Neural crest cell (in vitro differentiated cells): ENCODE results near the gene CCR2. TPM values are rescaled to one million over a fixed set of nuclear protein-coding genes. Genes with fewer than 3 reads are reported as not detected.
"Not testable (repeated sequence)": the region's sequence is repeated elsewhere in the genome, so short reads cannot be mapped to it uniquely, and the experiment has no call there.

Experiments
- DNase-seq: peaks from one replicate; pipeline ENCODE4 v3.0.0; 2021; ENCODE audit warnings: low read depth, mixed read lengths, low spot score
- H3K27ac Mint-ChIP-seq: one replicate; pipeline ENCODE4 v1.8.0; 2021; ENCODE audit warnings: mild to moderate bottlenecking, mixed read lengths; ENCODE audit not compliant: unreplicated experiment
- H3K27me3 Mint-ChIP-seq: 2 replicates; pipeline ENCODE4 v1.8.0; 2021; ENCODE audit warnings: low read depth, mild to moderate bottlenecking, mixed read lengths
- H3K36me3 Mint-ChIP-seq: 2 replicates; pipeline ENCODE4 v1.8.0; 2021; ENCODE audit warnings: low read depth, mild to moderate bottlenecking, mixed read lengths
- H3K4me1 Mint-ChIP-seq: 2 replicates; pipeline ENCODE4 v1.8.0; 2021; ENCODE audit warnings: mixed read lengths
- H3K4me3 Mint-ChIP-seq: one replicate; pipeline ENCODE4 v1.8.0; 2021; ENCODE audit warnings: mild to moderate bottlenecking, mixed read lengths
- H3K9me3 Mint-ChIP-seq: 2 replicates; pipeline ENCODE4 v1.8.0; 2021; ENCODE audit warnings: mixed read lengths
- total RNA-seq: library from RNA; stranded (reverse); gene quantifications from 2 replicates; pipeline ENCODE4 v1.2.1, GENCODE V29; 2021
- TF ChIP-seq, protein P1 (sequence below): fragments of 200-600 bp; sonication (generic); conservative IDR thresholded peaks from 2 replicates; pipeline ENCODE4 v1.5.0; 2021; ENCODE audit warnings: antibody characterized with exemption, mild to moderate bottlenecking

The CCR2 gene
- total RNA-seq, 1 donor from 2014 or later: not detected

DNA sequence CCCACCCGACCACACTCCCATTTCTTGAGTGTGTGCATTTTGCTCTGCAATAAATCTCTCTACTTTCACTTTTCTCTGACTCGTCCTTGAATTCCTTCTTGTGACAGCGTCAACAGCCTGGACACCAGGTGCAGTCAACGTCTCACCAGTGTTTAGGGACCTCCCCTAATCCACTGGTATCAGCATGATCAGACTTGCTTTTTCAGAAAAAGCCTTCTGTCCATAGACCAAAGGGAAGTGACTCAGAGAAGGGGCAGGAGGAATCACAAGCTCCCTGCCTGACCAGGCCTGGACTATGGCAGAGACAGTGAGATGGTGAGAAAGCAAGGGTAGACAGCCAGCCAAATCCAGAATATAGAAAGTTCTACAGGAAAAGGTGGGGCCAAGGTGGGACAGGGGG lies 32.3 kb downstream of the CCR2 start:
- DNase-seq: no peak
- H3K36me3 Mint-ChIP-seq: no peaks in the 10 kb centered on the region
- peaks cover 6% of the 10 kb centered on the region for H3K27me3 Mint-ChIP-seq
- peaks cover 6% of the 10 kb centered on the region for H3K9me3 Mint-ChIP-seq
- H3K4me1 Mint-ChIP-seq: no peaks in the 10 kb centered on the region
- TF ChIP-seq, protein P1, sequence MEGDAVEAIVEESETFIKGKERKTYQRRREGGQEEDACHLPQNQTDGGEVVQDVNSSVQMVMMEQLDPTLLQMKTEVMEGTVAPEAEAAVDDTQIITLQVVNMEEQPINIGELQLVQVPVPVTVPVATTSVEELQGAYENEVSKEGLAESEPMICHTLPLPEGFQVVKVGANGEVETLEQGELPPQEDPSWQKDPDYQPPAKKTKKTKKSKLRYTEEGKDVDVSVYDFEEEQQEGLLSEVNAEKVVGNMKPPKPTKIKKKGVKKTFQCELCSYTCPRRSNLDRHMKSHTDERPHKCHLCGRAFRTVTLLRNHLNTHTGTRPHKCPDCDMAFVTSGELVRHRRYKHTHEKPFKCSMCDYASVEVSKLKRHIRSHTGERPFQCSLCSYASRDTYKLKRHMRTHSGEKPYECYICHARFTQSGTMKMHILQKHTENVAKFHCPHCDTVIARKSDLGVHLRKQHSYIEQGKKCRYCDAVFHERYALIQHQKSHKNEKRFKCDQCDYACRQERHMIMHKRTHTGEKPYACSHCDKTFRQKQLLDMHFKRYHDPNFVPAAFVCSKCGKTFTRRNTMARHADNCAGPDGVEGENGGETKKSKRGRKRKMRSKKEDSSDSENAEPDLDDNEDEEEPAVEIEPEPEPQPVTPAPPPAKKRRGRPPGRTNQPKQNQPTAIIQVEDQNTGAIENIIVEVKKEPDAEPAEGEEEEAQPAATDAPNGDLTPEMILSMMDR: no peak
- no peak overlapping the region for H3K4me3 Mint-ChIP-seq
- H3K27ac Mint-ChIP-seq: no peak overlapping the region

DNA sequence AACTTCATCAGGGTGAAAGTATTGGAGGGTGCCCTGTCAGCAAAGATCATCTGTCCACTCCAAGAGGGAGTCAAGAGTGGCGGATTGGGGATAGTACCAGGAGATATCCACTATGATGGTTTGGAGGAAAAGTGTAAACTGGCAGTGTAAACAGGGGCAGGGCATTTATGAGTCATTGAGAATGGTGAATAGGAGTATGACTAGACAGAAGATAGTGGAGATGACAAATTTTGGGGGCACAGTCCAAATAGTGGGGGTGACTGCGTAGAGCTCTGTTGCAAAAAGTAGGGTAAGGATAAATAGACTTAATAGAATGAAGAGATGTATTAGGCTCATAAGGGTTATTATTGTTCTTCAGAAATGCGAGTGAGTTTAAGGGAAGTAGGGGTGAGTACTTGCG lies 34.9 kb downstream of the CCR2 start:
- not testable (repeated sequence) for H3K4me3 Mint-ChIP-seq, H3K36me3 Mint-ChIP-seq, H3K4me1 Mint-ChIP-seq, H3K9me3 Mint-ChIP-seq, DNase-seq, H3K27me3 Mint-ChIP-seq, H3K27ac Mint-ChIP-seq

DNA sequence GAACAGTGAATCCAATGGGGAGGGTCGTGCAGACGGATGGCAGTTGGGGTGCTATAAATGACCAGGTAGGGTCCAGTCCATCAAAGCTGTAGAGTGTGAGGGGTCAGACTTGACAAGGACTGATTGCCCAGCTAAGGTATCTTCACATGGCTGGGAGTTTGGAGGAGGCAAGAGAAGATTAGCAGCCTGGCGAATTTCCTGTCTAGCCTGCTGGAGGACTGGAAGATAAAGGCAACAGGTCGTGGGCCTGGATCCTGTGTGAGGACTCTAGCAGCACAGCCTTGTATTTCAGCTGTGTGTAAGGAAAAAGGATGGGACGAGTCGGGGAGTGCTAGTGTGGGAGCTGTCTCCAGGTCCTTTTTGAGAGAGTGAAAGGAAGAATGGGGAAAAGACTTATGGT lies 35.4 kb downstream of the CCR2 start:
- Mint-ChIP-seq H3K9me3 (peaks cover 8% of the 10 kb centered on the region), H3K27ac (no peak overlapping the region), H3K4me3 (no peak overlapping the region), H3K27me3 (peaks cover 4% of the 10 kb centered on the region), H3K4me1 (peaks cover 4% of the 10 kb centered on the region), H3K36me3 (no peaks in the 10 kb centered on the region)
- TF ChIP-seq, protein P1: no peak
- DNase-seq: no peak

DNA sequence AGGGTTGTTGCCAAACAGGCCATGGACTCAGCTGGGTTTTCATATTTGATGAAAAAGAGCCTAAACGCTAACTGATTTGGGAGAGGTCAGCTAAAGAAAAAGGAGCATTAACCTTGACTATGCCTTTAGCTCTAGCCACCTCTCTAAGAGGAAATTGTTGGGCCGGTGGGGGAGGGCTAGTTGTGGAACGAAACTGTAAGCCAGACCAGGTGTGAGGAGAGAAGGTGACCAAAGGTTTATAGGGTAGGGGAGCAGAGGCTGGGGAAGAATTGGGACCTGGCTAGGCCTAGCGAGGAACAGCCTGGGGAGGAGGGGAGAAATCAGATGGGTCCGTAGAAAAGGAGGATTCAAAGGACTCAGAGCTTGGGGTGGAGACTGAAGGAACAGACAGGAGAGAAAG lies 37.6 kb downstream of the CCR2 start:
- not testable (repeated sequence) for H3K36me3 Mint-ChIP-seq, H3K27ac Mint-ChIP-seq, DNase-seq, H3K9me3 Mint-ChIP-seq, H3K27me3 Mint-ChIP-seq, H3K4me1 Mint-ChIP-seq, H3K4me3 Mint-ChIP-seq

DNA sequence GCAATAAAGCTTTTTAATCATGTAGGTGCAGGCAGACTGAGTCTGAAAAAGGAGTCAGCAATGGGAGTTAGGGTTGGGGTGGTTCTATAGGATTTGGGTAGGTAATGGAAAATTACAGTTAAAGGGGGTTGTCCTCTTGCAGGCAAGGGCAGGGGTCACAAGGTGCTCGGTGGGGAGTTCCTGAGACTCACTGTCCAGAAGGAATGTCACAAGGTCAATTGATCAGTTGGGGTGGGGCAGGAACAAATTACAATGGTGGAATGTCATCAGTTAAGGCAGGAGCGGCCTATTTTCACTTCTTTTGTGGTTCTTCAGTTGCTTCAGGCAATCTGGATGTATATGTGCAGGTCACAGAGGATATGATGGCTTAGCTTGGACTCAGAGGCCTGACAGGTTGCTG lies 39.1 kb downstream of the CCR2 start:
- TF ChIP-seq, protein P1: no peak
- Mint-ChIP-seq H3K27me3 (no peaks in the 10 kb centered on the region), H3K9me3 (peaks cover 3% of the 10 kb centered on the region), H3K4me1 (peaks cover 4% of the 10 kb centered on the region), H3K27ac (no peak overlapping the region), H3K36me3 (no peaks in the 10 kb centered on the region), H3K4me3 (no peak overlapping the region)
- DNase-seq: no peak

DNA sequence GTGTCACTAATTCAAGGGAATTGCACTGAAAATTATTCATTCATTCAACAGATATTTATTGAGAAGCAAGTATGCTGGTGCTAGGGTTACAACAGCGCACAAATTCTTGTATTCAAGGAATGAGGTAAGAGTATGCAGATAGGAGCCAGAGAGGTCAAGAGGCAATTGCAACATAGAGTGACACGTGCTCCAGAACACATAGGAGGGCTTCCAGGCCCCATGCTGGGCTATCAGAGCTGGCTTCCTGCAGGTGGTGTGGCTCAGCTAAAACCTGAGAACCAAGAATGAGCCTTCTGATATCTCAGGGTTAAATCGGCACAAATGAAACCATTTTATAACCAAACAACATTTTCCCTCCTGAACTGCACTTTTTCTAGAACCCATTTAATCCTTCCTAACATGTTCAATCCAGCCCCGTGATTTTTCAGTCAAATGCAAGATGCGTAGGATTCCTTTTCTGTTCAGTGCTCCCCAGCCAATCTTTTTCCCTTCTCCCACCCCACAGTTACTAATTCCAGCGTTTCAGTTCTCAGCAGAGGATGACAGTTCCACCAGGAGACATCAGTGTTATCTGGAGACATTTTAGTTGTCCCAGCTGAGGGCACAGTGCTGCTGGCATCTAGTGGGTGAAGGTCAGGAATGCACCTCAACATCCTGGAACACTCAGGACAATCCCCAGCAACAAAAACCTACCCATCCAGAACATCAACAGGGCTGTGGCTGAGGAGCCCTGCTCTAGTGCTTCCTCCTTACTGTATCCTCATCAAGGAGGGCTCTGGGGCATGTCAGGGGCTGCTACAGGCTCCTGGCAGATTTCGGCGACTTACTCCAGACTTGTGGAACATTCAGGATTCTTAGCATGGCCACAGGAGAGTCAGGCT lies 39.9 kb downstream of the CCR2 start:
- peaks cover 4% of the 10 kb centered on the region for H3K4me1 Mint-ChIP-seq
- TF ChIP-seq, protein P1: no peak
- H3K9me3 Mint-ChIP-seq: peaks cover 3% of the 10 kb centered on the region
- H3K36me3 Mint-ChIP-seq: no peaks in the 10 kb centered on the region
- H3K27ac Mint-ChIP-seq: no peak overlapping the region
- no peak for DNase-seq
- H3K27me3 Mint-ChIP-seq: no peaks in the 10 kb centered on the region
- H3K4me3 Mint-ChIP-seq: no peak overlapping the region
